Effector CD8-positive, alpha-beta T cell (primary cell): Measurements from ENCODE around the gene LIMK2.
A peak's percentile ranks its signal among the peaks of the same experiment; 100 is the strongest.
"Not testable (repeated sequence)": the region's sequence is repeated elsewhere in the genome, so short reads cannot be mapped to it uniquely, and the experiment has no call there.

ENCODE experiments used
- DNase-seq: peaks from one replicate; lab custom pipeline; 2025; lab: John Stamatoyannopoulos, UW

The LIMK2 gene

DNA sequence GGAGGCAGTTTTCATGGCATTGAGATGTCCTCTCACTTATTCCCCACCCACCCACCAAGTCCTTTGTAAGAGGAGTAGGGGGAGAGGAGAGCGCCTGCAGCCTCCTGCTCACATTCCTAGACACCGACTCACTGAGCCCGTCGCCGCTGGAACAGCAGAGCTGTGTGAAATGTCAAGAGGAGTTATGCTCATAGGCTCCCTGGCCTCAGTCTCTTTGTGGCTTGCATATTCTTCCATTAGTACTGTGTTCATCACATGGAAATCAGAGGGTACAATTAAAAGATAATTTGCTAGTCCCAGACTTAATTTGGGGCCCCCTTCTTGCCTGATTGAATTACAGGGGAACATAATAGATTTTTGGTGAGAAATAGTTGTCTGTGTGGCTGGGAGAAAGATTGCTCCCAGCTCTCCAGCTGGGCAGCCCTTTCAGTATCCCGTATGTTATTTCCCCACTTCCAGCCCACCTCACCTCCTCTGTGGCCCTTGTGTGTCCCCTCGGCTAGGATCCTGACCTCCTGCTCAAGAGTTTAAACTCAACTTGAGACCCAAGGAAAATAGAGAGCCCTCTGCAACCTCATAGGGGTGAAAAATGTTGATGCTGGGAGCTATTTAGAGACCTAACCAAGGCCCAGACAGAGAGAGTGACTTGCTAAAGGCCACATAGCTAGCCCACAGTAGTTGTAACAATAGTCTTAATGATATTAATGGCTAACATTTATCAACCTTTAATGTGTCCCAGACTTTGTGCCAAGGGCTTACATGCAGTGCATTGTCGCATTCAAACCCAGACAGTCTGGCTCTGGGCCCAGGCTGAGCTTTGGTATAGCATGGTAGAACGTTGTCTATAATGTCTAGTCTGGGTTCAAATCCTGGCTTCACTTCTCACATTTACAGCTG, 32.2 kb downstream of the LIMK2 start:
- no peak for DNase-seq

DNA sequence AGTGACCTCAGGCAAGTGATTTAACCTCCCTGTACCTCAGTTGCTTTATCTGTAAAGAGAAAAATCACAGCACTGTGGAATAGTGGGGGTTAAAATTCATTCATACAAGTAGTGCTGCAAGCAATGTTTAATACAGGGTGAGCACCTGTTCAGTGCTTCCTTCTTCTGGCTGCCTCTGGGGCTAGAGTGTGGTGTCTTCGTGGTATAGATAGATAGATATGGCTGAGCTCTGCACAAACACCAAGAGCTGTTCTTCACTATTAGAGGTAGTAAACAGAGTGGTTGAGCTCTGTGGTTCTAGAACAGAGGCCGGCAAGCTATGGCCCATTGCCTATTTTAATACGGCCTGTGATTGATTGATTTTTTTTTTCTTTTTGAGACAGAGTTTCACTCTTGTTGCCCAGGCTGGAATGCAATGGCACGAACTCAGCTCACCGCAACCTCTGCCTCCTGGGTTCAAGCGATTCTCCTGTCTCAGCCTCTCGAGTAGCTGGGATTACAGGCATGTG, 32.9 kb downstream of the LIMK2 start:
- no peak for DNase-seq

DNA sequence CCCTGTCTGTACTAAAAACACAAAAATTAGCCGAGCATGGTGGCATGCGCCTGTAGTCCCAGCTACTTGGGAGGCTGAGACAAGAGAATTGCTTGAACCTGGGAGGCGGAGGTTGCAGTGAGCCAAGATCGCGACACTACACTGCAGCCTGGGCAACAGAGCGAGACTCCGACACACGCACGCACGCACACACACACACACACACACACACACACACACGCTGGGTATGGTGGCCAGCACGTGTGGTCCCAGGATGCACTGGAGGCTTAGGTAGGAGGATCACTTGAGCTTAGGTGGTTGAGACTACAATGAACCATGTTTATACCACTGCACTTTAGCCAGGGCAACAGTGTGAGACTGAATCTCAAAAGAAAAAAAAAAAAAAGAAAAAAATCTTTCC, 33.9 kb downstream of the LIMK2 start:
- DNase-seq, result not testable (repeated sequence)

DNA sequence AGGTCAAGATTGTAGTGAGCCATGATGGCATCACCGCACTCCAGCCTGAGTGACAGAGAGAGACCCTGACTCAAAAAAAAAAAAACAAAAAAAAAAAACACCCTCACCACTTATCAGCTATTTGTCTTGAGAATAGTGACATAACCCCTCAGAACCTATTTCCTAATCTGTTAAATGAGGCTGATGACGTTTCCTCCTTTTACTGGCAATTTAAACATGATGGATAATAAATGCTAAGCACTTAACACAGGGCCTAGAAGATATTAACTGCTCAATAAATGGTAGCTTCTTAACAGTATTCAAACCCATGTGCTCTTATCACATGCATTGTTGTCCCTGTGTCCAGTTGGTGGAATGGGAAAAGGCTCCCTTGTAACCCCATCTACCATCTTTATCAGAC, 34.6 kb downstream of the LIMK2 start:
- no peak for DNase-seq

DNA sequence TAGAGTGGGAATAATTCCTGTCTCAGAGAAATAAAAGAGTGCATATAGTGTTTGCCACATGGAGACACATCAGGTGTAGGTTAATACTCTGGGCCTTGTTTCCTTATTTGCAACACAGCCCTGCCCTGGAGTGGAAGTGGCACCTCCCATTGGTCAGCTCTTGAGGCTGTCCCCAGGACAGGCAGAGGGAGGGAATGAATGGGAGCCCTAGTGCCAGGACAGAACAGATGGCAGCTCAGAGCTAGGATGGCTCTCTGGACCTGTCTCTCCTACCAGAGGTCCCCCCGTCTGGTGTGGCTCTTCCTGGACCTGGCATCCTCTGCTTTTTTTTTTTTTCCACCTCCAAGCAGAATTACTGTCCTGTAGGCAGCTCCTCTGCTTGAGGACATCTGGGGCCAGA, 35.6 kb downstream of the LIMK2 start:
- no peak for DNase-seq

DNA sequence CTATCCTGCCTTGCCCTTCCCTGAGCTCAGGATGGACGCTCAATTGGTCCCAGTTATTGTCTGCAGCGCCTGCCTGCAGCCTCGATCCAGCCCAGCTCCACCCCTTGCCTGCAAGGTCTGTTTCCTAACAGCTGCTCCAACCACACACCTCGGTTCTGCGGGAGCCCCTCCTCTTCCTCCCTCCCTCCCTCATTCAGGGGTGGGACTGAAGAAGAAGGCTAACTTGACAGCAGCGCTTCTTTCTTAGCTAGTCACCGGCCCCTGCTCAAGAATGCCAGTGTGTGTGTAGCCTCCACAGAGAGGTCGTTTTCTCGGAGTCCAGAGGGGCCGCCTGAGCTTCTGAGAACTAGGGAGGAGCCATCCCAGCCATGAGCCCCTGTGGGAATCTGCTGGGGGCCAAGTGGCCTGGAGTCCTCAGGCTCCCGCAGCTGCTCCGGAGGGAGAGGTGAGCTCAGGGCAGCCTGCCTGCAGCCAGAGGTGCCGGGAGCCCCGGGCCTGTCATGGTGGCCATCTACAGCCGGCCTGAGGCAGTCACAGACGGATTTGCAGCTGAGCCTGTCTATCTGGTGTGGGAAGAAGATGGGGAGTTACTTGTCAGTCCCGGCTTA, 36.1 kb downstream of the LIMK2 start:
- peak; percentile 55 for DNase-seq

DNA sequence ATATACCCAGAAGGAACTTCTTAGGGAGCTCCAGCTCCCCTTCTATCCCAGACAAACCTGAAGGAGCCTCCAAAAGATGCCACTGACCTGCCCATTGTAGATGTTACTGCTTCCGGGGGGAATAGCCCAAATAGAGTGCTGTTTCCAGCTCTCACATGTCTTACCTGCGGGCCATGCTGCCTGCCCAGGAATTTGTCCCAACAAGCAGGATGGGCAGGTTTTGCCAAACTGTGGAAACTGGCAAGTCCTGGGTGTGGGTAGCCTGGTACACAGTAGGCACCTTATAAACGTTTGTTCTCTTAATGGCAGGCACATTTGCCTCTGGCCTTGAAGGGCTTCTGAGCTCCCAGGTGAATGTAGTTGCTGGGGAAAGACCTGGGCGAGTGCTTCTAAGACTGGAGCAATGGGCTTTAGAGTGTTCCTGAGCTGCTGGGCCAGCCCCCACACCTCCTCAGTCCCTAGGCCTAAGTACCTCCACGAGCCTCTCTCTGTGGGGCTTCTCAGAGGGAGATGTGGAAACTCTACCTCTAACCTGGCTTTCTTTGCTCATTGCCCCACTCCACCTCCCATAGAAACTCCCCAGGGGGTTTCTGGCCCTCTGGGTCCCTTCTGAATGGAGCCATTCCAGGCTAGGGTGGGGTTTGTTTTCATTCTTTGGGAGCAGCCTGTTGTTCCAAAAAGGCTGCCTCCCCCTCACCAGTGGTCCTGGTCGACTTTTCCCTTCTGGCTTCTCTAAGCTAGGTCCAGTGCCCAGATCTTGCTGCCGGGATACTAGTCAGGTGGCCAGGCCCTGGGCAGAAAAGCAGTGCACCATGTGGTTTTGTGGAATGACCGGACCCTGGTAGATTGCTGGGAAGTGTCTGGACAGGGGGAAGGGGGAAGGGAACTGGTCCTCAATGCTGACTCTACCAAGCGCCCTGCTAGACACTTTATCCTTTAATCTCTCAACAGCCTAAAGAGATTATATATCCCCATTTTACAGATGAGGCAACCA, 37.2 kb downstream of the LIMK2 start:
- DNase-seq, result no peak

DNA sequence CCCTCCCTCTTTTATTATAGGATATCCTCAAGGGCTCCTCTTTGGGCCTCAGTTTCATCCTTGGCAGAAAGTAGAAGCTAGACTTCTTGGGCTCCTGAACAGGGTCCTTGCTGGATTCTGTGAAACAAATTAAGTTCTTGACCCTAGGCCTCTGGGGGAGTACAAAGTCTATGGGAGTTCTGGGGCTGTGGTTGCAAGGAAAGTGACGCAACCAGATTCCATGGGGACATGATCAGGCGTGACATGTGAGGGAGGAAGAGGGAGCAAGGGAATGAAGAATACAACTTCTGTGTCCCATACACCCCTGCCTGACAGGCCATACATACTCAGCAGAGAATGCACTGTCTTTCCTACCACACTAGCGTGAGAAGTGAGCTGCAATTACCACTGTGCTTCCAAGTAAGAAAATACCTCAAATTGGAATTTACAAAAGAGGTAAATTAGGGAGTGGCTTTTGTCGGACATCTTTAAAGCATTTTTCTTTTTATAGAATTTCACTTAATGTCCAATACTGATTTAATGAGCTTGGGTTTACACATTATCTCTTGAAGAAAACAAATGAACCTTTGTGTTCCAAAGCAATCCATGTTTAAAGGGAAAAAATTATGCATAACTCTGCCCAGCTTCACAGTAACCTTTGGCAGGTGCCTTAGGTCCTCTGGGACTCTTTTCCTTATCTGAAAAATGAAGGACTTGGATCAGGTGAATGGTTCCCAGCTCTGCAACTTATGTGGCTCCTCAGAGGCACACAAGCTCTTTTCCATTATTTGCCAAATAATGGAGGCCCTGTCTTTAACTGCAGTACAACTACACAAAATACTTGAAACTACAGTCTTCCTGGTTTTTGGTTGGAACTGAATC, 38.9 kb downstream of the LIMK2 start:
- no peak for DNase-seq

DNA sequence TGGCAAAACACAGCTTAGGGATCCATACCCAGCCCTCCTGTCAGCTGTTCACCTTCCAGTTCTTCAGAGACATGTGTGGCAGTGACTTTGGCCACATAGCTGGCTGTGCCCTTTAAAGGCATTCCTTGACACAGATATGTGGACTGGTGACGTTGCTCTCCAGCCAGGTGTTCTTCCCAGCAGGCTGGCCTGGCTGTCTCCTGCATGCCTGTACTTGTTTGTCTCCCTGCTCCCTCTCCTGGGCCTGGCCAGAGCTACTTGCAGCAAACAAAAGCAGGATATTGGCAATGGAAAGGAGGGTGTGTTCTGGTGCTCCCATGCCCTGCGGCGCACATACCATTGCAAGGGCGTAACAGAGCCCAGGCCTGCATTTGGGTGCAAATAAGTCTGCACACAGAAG, 41.9 kb downstream of the LIMK2 start:
- DNase-seq, result no peak

DNA sequence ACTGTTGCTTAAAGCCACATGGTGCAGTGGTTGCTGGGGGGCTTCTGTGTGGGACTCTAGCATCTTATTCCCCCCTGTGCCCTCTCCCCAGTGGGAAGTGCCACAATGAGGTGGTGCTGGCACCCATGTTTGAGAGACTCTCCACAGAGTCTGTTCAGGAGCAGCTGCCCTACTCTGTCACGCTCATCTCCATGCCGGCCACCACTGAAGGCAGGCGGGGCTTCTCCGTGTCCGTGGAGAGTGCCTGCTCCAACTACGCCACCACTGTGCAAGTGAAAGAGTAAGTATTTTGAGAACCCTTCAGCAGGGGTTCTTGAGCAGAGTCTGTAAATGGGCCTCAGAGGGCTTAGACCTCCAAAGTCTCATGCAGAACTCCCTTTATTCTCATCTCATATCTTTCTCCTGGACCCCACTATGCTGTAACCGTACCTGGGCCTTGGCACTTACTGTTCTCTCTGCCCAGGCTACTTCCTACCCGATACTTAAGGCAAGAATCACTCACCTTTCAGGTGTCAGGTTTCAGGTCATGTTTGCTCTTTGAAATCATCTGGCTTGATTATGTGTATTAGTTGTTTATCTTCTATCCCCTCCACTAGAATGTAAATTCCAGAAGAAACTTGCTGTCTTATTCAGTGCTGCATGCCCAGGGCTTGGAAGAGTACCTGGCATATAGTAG, 47.8 kb downstream of the LIMK2 start:
- no peak for DNase-seq

DNA sequence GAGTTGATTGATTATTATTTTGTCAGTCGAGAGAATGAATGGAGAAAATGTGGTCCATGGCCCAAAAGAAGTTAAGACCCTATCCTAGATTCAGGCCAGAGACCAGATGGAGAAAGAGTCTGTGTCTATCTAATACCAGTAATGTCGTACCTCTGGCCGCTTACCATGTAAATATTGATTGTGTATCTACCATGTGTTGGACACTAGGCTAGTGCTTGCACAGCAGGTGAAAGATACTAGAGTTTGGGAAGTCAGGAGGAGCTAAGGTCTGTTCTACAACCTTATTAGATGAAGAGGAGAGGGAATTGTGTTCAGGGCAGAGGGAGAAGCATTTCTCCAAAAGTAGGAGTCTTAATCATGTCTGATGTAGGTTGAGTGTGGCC, 48.4 kb downstream of the LIMK2 start:
- DNase-seq, result no peak

DNA sequence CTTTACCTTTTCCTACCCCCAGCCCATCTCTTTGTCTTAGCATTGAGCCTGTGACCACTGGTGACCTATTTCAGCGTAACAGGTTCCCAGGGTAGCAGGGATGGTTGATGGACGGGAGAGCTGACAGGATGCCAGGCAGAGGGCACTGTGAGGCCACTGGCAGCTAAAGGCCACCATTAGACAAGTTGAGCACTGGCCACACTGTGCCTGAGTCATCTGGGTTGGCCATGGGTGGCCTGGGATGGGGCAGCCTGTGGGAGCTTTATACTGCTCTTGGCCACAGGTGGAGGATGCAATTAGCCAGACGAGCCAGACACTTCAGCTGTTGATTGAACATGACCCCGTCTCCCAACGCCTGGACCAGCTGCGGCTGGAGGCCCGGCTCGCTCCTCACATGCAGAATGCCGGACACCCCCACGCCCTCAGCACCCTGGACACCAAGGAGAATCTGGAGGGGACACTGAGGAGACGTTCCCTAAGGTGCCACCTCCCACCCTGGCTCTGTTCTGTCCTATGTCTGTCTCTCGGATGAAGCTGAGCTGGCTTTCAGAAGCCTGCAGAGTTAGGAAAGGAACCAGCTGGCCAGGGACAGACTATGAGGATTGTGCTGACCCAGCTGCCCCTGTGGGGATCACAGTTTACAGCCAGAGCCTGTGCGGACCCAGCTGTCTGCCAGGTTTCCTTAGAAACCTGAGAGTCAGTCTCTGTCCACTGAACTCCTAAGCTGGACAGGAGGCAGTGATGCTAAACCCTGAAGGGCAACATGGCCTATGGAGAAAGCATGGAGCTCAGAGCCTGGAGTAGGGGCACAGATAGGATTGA, 50.4 kb downstream of the LIMK2 start:
- no peak for DNase-seq

DNA sequence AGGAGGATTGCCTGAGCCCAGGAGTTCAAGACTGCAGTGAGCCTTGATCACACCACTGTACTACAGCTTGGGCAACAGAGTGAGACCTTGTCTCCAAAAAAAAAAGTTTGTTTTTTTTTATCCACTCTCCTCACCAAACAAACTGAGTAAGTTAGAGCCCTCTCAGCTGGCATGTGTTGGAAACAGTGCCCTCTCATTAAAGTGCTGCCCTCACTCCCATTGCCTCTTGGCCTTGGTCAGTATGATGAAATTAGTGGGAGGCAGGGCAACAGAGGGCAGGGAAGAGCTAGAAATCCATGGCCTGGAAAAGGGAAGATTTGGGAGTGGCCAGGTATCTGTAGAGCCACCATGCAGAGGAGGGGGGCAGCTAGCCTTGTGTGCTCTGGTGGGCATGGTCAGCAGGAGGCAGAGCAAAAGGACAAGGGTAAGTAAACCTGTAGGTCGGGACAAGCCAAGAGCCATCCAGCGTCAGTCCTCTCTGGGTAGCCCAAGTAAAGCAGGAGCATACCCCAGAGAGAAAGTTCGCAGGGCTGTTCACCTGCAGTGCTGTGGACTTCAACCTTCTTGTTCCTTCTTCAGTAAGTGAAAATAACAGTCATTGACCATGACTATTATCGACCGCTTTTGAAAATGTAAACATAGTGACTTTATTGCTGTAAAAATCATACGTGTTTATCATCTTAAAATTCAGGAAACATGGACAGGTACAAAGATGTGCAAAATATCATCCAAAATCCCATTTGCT, 52.0 kb downstream of the LIMK2 start:
- no peak for DNase-seq

DNA sequence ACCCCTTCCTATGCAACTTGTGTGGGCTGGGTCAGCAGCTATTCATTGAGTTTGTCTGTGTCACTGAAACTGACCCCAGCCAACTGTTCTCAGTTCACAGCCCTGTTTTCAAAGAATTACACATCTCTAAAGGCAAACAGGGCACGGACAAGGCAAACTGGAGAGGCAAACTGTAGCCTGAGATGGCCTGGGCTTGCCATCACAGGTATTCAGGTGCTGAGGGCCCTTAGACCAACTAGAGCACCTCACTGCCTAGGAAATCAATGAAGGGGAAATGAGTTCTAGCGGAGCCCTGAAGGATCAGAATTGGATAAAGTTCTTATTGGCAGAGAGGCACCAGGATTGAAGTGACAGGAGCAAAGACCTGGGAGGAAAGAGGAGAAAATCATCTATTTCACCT, 56.2 kb downstream of the LIMK2 start:
- DNase-seq, result no peak

DNA sequence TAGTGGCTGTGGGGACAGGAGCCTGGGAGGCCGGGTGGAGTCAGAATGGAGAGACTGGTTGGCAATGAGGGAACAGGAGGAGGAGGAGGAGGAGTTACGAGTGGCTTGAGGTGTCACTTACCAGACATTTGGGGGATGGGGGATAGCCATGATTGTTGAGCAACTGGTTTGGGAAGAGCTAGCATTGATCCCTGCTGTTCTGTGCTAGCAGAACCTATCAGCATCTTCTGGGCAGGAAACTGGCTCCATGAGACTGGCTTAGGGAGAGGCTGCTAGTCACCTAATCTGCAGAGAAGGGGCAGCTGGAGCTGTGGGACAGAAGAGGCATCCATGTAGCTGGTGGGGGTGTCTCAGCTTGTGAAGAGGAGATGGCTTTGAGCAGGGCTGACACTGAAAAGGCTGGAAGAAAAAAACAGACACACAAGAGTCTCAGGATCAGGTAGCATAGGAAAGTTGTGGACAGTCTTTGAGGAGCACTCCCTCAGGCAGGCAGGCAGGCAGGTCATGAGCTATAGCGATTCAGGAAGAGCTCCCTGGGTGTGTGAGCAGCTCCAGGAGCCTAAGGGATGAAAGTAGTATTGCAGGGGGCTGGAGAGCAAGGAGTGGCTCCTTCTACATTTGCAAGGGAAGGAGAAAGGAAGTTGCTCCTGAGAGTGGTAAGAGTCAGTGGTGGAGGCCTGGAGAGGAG, 57.9 kb downstream of the LIMK2 start:
- no peak for DNase-seq

DNA sequence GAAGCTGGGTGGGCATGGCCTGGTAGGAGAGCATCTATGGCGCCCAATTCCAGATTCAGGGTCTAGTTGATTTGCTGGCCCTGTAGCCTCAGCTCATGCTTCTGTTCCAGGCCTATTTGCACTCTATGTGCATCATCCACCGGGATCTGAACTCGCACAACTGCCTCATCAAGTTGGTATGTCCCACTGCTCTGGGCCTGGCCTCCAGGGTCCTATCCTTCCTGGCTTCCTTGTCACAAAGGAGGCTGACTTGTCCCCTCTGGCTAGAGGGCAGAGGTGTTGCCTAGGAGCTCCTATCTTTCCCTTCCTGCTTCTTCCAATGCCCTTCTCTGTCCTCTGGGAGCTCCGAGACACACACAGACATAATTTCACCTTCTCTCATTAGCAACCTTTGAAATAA, 58.9 kb downstream of the LIMK2 start:
- DNase-seq, result no peak

DNA sequence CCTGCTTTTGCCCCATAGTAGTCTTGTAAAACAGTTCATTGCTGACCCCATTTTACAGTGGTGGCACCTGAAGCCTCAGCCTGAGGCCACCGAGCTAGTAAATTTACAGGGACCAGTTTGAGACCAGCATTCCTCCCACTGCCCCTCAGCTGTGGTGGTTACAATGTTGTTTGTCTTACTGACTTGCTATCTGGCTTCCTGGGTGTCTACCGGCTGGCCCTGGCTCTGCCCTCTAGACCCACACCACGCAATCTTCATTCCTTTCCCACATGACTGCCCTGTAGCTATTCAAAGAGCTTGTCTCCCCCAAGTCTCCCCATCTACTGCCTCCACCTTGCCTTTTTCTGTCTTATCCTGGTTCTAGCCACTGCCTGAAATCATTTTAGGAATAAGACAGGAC, 59.4 kb downstream of the LIMK2 start:
- DNase-seq, result no peak
